ENCODE data around the gene MRPS7.

DNA sequence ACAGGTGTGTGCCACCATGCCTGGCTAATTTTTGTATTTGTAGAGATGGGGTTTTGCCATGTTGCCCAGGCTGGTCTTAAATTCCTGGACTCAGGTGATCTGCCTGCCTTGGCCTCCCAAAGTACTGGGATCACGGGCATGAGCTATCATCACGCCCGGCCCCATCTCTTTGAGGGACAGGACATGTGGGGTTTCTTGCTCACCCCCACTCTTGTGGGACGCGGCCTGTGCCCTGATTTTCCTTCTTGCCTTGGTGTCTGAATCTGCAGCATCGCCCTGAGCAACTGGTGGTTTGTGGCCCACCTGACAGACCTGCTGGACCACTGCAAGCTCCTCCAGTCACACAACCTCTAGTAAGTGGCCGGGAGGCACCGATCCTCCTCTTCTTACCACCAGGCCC is 30.6 kb upstream of the MRPS7 start:
- TF ChIP-seq, protein P1, sequence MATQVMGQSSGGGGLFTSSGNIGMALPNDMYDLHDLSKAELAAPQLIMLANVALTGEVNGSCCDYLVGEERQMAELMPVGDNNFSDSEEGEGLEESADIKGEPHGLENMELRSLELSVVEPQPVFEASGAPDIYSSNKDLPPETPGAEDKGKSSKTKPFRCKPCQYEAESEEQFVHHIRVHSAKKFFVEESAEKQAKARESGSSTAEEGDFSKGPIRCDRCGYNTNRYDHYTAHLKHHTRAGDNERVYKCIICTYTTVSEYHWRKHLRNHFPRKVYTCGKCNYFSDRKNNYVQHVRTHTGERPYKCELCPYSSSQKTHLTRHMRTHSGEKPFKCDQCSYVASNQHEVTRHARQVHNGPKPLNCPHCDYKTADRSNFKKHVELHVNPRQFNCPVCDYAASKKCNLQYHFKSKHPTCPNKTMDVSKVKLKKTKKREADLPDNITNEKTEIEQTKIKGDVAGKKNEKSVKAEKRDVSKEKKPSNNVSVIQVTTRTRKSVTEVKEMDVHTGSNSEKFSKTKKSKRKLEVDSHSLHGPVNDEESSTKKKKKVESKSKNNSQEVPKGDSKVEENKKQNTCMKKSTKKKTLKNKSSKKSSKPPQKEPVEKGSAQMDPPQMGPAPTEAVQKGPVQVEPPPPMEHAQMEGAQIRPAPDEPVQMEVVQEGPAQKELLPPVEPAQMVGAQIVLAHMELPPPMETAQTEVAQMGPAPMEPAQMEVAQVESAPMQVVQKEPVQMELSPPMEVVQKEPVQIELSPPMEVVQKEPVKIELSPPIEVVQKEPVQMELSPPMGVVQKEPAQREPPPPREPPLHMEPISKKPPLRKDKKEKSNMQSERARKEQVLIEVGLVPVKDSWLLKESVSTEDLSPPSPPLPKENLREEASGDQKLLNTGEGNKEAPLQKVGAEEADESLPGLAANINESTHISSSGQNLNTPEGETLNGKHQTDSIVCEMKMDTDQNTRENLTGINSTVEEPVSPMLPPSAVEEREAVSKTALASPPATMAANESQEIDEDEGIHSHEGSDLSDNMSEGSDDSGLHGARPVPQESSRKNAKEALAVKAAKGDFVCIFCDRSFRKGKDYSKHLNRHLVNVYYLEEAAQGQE (tag by site-specific recombination; IDR thresholded peaks at IDR 0.05) = no peak
- TF ChIP-seq, protein P2, sequence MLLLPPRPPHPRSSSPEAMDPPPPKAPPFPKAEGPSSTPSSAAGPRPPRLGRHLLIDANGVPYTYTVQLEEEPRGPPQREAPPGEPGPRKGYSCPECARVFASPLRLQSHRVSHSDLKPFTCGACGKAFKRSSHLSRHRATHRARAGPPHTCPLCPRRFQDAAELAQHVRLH (tag by site-specific recombination; IDR thresholded peaks at IDR 0.05) = no peak
- TF ChIP-seq ZNF596 (tag by site-specific recombination; IDR thresholded peaks at IDR 0.05) = no peak
- TF ChIP-seq, protein P3, sequence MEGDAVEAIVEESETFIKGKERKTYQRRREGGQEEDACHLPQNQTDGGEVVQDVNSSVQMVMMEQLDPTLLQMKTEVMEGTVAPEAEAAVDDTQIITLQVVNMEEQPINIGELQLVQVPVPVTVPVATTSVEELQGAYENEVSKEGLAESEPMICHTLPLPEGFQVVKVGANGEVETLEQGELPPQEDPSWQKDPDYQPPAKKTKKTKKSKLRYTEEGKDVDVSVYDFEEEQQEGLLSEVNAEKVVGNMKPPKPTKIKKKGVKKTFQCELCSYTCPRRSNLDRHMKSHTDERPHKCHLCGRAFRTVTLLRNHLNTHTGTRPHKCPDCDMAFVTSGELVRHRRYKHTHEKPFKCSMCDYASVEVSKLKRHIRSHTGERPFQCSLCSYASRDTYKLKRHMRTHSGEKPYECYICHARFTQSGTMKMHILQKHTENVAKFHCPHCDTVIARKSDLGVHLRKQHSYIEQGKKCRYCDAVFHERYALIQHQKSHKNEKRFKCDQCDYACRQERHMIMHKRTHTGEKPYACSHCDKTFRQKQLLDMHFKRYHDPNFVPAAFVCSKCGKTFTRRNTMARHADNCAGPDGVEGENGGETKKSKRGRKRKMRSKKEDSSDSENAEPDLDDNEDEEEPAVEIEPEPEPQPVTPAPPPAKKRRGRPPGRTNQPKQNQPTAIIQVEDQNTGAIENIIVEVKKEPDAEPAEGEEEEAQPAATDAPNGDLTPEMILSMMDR (tag by site-specific recombination; IDR thresholded peaks at IDR 0.05) = no peak
- TF ChIP-seq ZNF335 (tag by site-specific recombination; conservative IDR thresholded peaks at IDR 0.05) = no peak
- no peak for TF ChIP-seq ZNF792 (tag by site-specific recombination; IDR thresholded peaks at IDR 0.05)

Measured in HEK293 (cell line).